ENCODE results near the gene SETD2. TPM values are rescaled to one million over a fixed set of nuclear protein-coding genes. Genes with fewer than 3 reads are reported as not detected.

The SETD2 gene
- total RNA-seq, 1 experiment from 2014 or later: 47.6 TPM

- no peak for DNase-seq
- peaks cover 6% of the 10 kb centered on the region for H3K36me3 Mint-ChIP-seq (ENCODE audit: insufficient read depth, unreplicated experiment)
- no peak overlapping the region for H3K4me3 ChIP-seq (ENCODE audit: low read depth, low read length)
- ChIA-PET POLR2A (interaction anchor here (0.5 kb wide), 1 partner anchor 14 kb away, joined by 5 read pairs; no protein-coding TSS in a partner anchor), CTCF (no interaction called here)
- TF ChIP-seq CTCF (IDR thresholded peaks at IDR 0.05; ENCODE audit: insufficient read depth in 1 of 2, low read depth in 1 of 2, low read length in 1 of 2, severe bottlenecking in 1 of 2, unreplicated experiment in 1 of 2): no peak
- H3K9me3 ChIP-seq: no peaks in the 10 kb centered on the region
- H3K9me3 Mint-ChIP-seq (ENCODE audit: unreplicated experiment): no peaks in the 10 kb centered on the region
- H3K4me1 Mint-ChIP-seq (ENCODE audit: low read depth, unreplicated experiment): peaks cover 8% of the 10 kb centered on the region
- no peak overlapping the region for H3K27ac Mint-ChIP-seq (ENCODE audit: unreplicated experiment)
- intact Hi-C loops (cut with micrococcal nuclease; ENCODE audit: unreplicated experiment): no loop called here
- no peaks in the 10 kb centered on the region for H3K27me3 ChIP-seq (replicated peaks; ENCODE audit: control insufficient read depth, insufficient read depth, low read length)
- BruUV-seq (replicated peaks): no TSS peak
- H3K4me3 Mint-ChIP-seq (ENCODE audit: unreplicated experiment): no peak overlapping the region
- no peaks in the 10 kb centered on the region for H3K27me3 Mint-ChIP-seq (ENCODE audit: insufficient read depth, unreplicated experiment)
- peaks cover 16% of the 10 kb centered on the region for H3K4me1 ChIP-seq
- H3K36me3 ChIP-seq (ENCODE audit: control insufficient read depth, insufficient read depth, low read length): no peaks in the 10 kb centered on the region; the same call in 1 of the 2 replicates
Observed at GRCh38 chr3:46990573-46991374, 173.1 kb downstream of the SETD2 start.

GRCh38 chr3:46989146-46989810 lies 174.6 kb downstream of the SETD2 start:
- no TSS peak for BruUV-seq (replicated peaks)
- no peak for TF ChIP-seq CTCF (IDR thresholded peaks at IDR 0.05; ENCODE audit: insufficient read depth in 1 of 2, low read depth in 1 of 2, low read length in 1 of 2, severe bottlenecking in 1 of 2, unreplicated experiment in 1 of 2)
- H3K4me1 ChIP-seq: peaks cover 16% of the 10 kb centered on the region
- Mint-ChIP-seq H3K4me3 (ENCODE audit: unreplicated experiment) (no peak overlapping the region), H3K9me3 (ENCODE audit: unreplicated experiment) (no peaks in the 10 kb centered on the region), H3K27me3 (ENCODE audit: insufficient read depth, unreplicated experiment) (no peaks in the 10 kb centered on the region), H3K4me1 (ENCODE audit: low read depth, unreplicated experiment) (peaks cover 14% of the 10 kb centered on the region), H3K27ac (ENCODE audit: unreplicated experiment) (no peak overlapping the region), H3K36me3 (ENCODE audit: insufficient read depth, unreplicated experiment) (peaks cover 6% of the 10 kb centered on the region)
- POLR2A ChIA-PET: no interaction called here
- H3K4me3 ChIP-seq (ENCODE audit: low read depth, low read length): no peak overlapping the region
- no peaks in the 10 kb centered on the region; the same call in none of the 2 replicates for H3K36me3 ChIP-seq (ENCODE audit: control insufficient read depth, insufficient read depth, low read length)
- H3K9me3 ChIP-seq: no peaks in the 10 kb centered on the region
- no peak for DNase-seq
- H3K27me3 ChIP-seq (replicated peaks; ENCODE audit: control insufficient read depth, insufficient read depth, low read length): no peaks in the 10 kb centered on the region
- CTCF ChIA-PET: no interaction called here
- intact Hi-C loops (cut with micrococcal nuclease; ENCODE audit: unreplicated experiment): no loop called here

- intact Hi-C loops (cut with micrococcal nuclease; ENCODE audit: unreplicated experiment): no loop called here
- Mint-ChIP-seq H3K27me3 (ENCODE audit: insufficient read depth, unreplicated experiment) (no peaks in the 10 kb centered on the region), H3K27ac (ENCODE audit: unreplicated experiment) (no peak overlapping the region), H3K4me1 (ENCODE audit: low read depth, unreplicated experiment) (peaks cover 14% of the 10 kb centered on the region), H3K4me3 (ENCODE audit: unreplicated experiment) (no peak overlapping the region), H3K9me3 (ENCODE audit: unreplicated experiment) (no peaks in the 10 kb centered on the region), H3K36me3 (ENCODE audit: insufficient read depth, unreplicated experiment) (peaks cover 6% of the 10 kb centered on the region)
- CTCF ChIA-PET: no interaction called here
- peaks cover 16% of the 10 kb centered on the region for H3K4me1 ChIP-seq
- no TSS peak for BruUV-seq (replicated peaks)
- no peaks in the 10 kb centered on the region for H3K9me3 ChIP-seq
- no peak overlapping the region for H3K4me3 ChIP-seq (ENCODE audit: low read depth, low read length)
- no peaks in the 10 kb centered on the region; the same call in 1 of the 2 replicates for H3K36me3 ChIP-seq (ENCODE audit: control insufficient read depth, insufficient read depth, low read length)
- POLR2A ChIA-PET: no interaction called here
- no peak for TF ChIP-seq CTCF (IDR thresholded peaks at IDR 0.05; ENCODE audit: insufficient read depth in 1 of 2, low read depth in 1 of 2, low read length in 1 of 2, severe bottlenecking in 1 of 2, unreplicated experiment in 1 of 2)
- DNase-seq: no peak
- H3K27me3 ChIP-seq (replicated peaks; ENCODE audit: control insufficient read depth, insufficient read depth, low read length): no peaks in the 10 kb centered on the region
Observed at GRCh38 chr3:46988616-46989015, 175.3 kb downstream of the SETD2 start.
